Measurements from ENCODE around the gene DNPH1.

The DNPH1 gene

GRCh38 chr6:43220439-43220951 is 8.8 kb downstream of the DNPH1 start:
- H3K4me3 ChIP-seq (ENCODE audit: low read depth, low read length), result no peak overlapping the region
- TF ChIP-seq CTCF (IDR thresholded peaks at IDR 0.05; ENCODE audit: low read depth, low read length, missing control alignments), result no peak
- no peak for DNase-seq (ENCODE audit: low read depth)

- TF ChIP-seq CTCF (IDR thresholded peaks at IDR 0.05; ENCODE audit: low read depth, low read length, missing control alignments), result no peak
- no peak overlapping the region for H3K4me3 ChIP-seq (ENCODE audit: low read depth, low read length)
- DNase-seq (ENCODE audit: low read depth), result no peak
Measured at GRCh38 chr6:43219814-43220213, 9.5 kb downstream of the DNPH1 start.

GRCh38 chr6:43219119-43219518 is 10.2 kb downstream of the DNPH1 start:
- TF ChIP-seq CTCF (IDR thresholded peaks at IDR 0.05; ENCODE audit: low read depth, low read length, missing control alignments), result no peak
- no peak overlapping the region for H3K4me3 ChIP-seq (ENCODE audit: low read depth, low read length)
- DNase-seq (ENCODE audit: low read depth), result no peak

DNA sequence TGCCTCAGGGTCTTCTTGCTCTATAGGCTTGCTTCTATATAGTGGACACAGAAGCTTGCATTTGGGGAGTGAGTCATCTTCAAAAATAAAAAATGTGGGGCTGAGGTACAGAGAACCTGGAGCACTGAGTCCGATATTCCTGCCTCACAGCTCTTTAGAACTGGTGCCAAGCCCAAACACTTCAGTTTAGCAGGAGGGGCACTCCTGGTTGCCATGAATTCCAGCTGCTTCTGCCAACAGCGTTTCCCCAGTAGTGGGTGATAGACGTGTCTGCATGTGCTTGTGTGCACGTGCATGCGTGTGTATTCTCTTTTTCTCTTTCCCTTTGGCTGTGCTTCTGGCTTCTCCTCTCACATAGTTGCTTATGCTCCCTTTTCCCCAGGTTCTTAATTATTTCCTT is 11.9 kb downstream of the DNPH1 start:
- H3K4me3 ChIP-seq (ENCODE audit: low read depth, low read length), result no peak overlapping the region
- TF ChIP-seq CTCF (IDR thresholded peaks at IDR 0.05; ENCODE audit: low read depth, low read length, missing control alignments), result no peak
- no peak for DNase-seq (ENCODE audit: low read depth)

DNA sequence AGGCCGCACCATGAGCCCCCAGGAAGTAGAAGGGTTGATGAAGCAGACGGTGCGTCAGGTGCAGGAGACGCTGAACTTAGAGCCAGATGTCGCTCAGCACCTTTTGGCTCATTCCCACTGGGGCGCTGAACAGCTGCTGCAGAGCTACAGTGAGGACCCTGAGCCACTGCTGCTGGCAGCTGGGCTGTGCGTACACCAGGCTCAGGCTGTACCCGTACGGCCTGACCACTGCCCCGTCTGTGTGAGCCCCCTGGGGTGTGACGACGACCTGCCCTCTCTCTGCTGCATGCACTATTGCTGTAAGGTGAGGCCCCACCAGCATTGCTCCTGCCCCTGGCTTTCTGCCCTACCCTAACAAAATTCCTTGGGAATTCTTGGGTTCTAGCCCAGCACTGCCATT is 13.1 kb downstream of the DNPH1 start:
- TF ChIP-seq CTCF (IDR thresholded peaks at IDR 0.05; ENCODE audit: low read depth, low read length, missing control alignments), result no peak
- no peak for DNase-seq (ENCODE audit: low read depth)
- no peak overlapping the region for H3K4me3 ChIP-seq (ENCODE audit: low read depth, low read length)

DNA sequence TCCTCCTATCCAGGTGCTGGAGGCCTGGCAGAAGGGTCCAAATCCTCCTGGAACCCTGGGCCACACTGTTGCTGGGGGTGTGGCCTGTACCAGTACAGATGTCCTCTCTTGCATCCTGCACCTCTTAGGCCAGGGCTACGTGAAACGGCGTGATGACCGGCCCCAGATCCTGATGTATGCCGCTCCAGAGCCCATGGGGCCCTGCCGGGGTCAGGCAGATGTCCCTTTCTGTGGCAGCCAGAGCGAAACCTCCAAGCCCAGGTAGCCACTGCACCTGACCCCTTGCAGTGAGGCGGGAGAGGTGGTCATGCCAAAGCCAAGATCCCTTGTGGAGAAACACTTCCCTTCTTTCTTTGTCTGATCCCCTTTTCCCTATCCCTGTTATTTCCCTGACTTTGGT is 14.2 kb downstream of the DNPH1 start:
- no peak for DNase-seq (ENCODE audit: low read depth)
- H3K4me3 ChIP-seq (ENCODE audit: low read depth, low read length), result no peak overlapping the region
- TF ChIP-seq CTCF (IDR thresholded peaks at IDR 0.05; ENCODE audit: low read depth, low read length, missing control alignments), result no peak

GRCh38 chr6:43213431-43213830 is 15.8 kb downstream of the DNPH1 start:
- H3K4me3 ChIP-seq (ENCODE audit: low read depth, low read length), result no peak overlapping the region
- DNase-seq (ENCODE audit: low read depth), result no peak
- TF ChIP-seq CTCF (IDR thresholded peaks at IDR 0.05; ENCODE audit: low read depth, low read length, missing control alignments), result no peak
